HCT116 (cell line): ENCODE data around the gene F11. TPM values are rescaled to one million over a fixed set of nuclear protein-coding genes. Genes with fewer than 3 reads are reported as not detected.
"Not testable (repeated sequence)": the region's sequence is repeated elsewhere in the genome, so short reads cannot be mapped to it uniquely, and the experiment has no call there.

Experiments
- ATAC-seq: fragments of 200-7000 bp; cut with Tn5 transposase; 2 replicates; pipeline ENCODE4 v1.9.1; 2020; ENCODE audit warnings: mild to moderate bottlenecking, moderate library complexity
- BruUV-seq: library from RNA; stranded (reverse); fragments of 400-500 nt; replicated peaks from 2 replicates; lab custom pipeline; 2021; lab: Mats Ljungman, UMichigan
- CTCF ChIA-PET: fragments of 300-600 bp; sonication (Branson Sonifier 250); formaldehyde crosslinking; loops from one replicate; lab custom pipeline; 2021; ENCODE audit warnings: antibody characterized with exemption; lab: Charles Lee
- POLR2A ChIA-PET: fragments of 300-600, 350-600 bp; sonication (Branson Sonifier 250); formaldehyde crosslinking; loops from one replicate; lab custom pipeline; 2021; ENCODE audit warnings: antibody characterized with exemption; lab: Charles Lee
- RAD21 ChIA-PET, 2 experiments: fragments of 300-600 bp; sonication (Branson Sonifier 250); formaldehyde crosslinking; loops; one replicate each; lab custom pipeline; 2023; ENCODE audit warnings: low total read pairs in 2 of 2; ENCODE audit not compliant: uncharacterized antibody in 2 of 2, unreplicated experiment in 2 of 2, low non-redundant PET in 1 of 2; lab: Charles Lee
- DNase-seq: peaks from one replicate; pipeline ENCODE4 v3.0.0-alpha.2; 2010; ENCODE audit warnings: low read depth, low spot score
- H2AFZ ChIP-seq: fragments of 200-600 bp; shearing (Covaris generic), sonication (generic); 2 replicates; pipeline ENCODE4 v1.6.1; 2017; ENCODE audit warnings: low read depth, mixed run types, mixed read lengths, antibody characterized with exemption, low read length; ENCODE audit not compliant: poor library complexity, severe bottlenecking
- H3K27ac ChIP-seq: 2 replicates; pipeline ENCODE4 v1.5.1; 2012; ENCODE audit warnings: low read depth, low read length
- H3K27me3 ChIP-seq: fragments of 200-600 bp; sonication (generic); 2 replicates; pipeline ENCODE4 v1.6.1; 2016; ENCODE audit warnings: mixed run types, low read length, mixed read lengths; ENCODE audit not compliant: insufficient read depth
- H3K36me3 ChIP-seq, 2 experiments: fragments of 200-500 bp in 1 of 2; fragments of 200-600 bp in 1 of 2; sonication (Bioruptor generic) in 1 of 2; sonication (generic) in 1 of 2; 2 replicates each; pipeline versions ENCODE4 v1.5.1 to v1.6.1; 2014 to 2016; ENCODE audit warnings: low read length in 2 of 2, inconsistent platforms in 1 of 2, mixed read lengths in 1 of 2, mixed run types in 1 of 2; ENCODE audit not compliant: insufficient read depth in 2 of 2, control insufficient read depth in 1 of 2
- H3K4me1 ChIP-seq, 2 experiments: fragments of 200-600 bp in 1 of 2; sonication (generic) in 1 of 2; 2 replicates each; pipeline versions ENCODE4 v1.5.1 to v1.6.1; 2012 to 2017; ENCODE audit warnings: low read length in 2 of 2, inconsistent platforms in 1 of 2, mild to moderate bottlenecking in 1 of 2, mixed read lengths in 1 of 2, mixed run types in 1 of 2, moderate library complexity in 1 of 2; ENCODE audit not compliant: insufficient read depth in 2 of 2, control insufficient read depth in 1 of 2
- H3K4me2 ChIP-seq: fragments of 200-600 bp; sonication (generic); 2 replicates; pipeline ENCODE4 v1.6.1; 2017; ENCODE audit warnings: mixed run types, low read length, mixed read lengths
- H3K4me3 ChIP-seq, 2 experiments: fragments of 200-600 bp in 1 of 2; sonication (generic) in 1 of 2; replicated peaks in 1 of 2; 2 replicates each; pipeline ENCODE4 v1.5.1; 2011 to 2016; ENCODE audit warnings: low read length in 2 of 2, control low read depth in 1 of 2, low read depth in 1 of 2, mild to moderate bottlenecking in 1 of 2, mixed read lengths in 1 of 2, mixed run types in 1 of 2
- H3K79me2 ChIP-seq: fragments of 200-600 bp; sonication (generic); 2 replicates; pipeline ENCODE4 v1.6.1; 2017; ENCODE audit warnings: mild to moderate bottlenecking, mixed run types, low read length, moderate library complexity, mixed read lengths; ENCODE audit not compliant: insufficient read depth
- H3K9ac ChIP-seq: fragments of 200-600 bp; sonication (generic); 2 replicates; pipeline ENCODE4 v1.6.1; 2016; ENCODE audit warnings: low read length, mixed read lengths
- H3K9me2 ChIP-seq: fragments of 200-600 bp; sonication (generic), shearing (Covaris generic); 2 replicates; pipeline ENCODE4 v1.6.1; 2017; ENCODE audit warnings: mixed run types, mild to moderate bottlenecking, moderate library complexity; ENCODE audit not compliant: insufficient read depth
- H3K9me3 ChIP-seq, 2 experiments: fragments of 200-500 bp in 1 of 2; fragments of 200-600 bp in 1 of 2; sonication (Bioruptor generic) in 1 of 2; sonication (generic) in 1 of 2; 2 replicates each; pipeline ENCODE4 v1.6.1; 2014 to 2017; ENCODE audit warnings: low read length in 2 of 2, mixed read lengths in 2 of 2, inconsistent platforms in 1 of 2, low read depth in 1 of 2, mild to moderate bottlenecking in 1 of 2, mixed run types in 1 of 2, moderate library complexity in 1 of 2; ENCODE audit not compliant: control insufficient read depth in 1 of 2, insufficient read depth in 1 of 2
- H4K20me1 ChIP-seq: fragments of 200-600 bp; sonication (generic), shearing (Covaris generic); 2 replicates; pipeline ENCODE4 v1.6.1; 2017; ENCODE audit warnings: mixed run types, mild to moderate bottlenecking, moderate library complexity; ENCODE audit not compliant: insufficient read depth
- CEBPB ChIP-seq: IDR thresholded peaks from 2 replicates; pipeline ENCODE4 v1.6.1; 2012; ENCODE audit warnings: low read depth
- ELF1 ChIP-seq: IDR thresholded peaks from 2 replicates; pipeline ENCODE4 v1.6.1; 2012; ENCODE audit warnings: low read depth, borderline replicate concordance
- EZH2 ChIP-seq: fragments of 200-600 bp; sonication (generic); IDR thresholded peaks from 2 replicates; pipeline ENCODE4 v1.6.1; 2017; ENCODE audit warnings: antibody characterized with exemption, mixed run types
- EZH2phosphoT487 ChIP-seq: fragments of 200-600 bp; IDR thresholded peaks from 2 replicates; pipeline ENCODE4 v1.6.1; 2018; ENCODE audit warnings: antibody characterized with exemption, borderline replicate concordance
- FOSL1 ChIP-seq: IDR thresholded peaks from 2 replicates; pipeline ENCODE4 v1.6.1; 2012; ENCODE audit warnings: low read depth
- POLR2A ChIP-seq: IDR thresholded peaks from 2 replicates; pipeline ENCODE4 v1.7.0; 2011; ENCODE audit warnings: borderline replicate concordance; ENCODE audit not compliant: insufficient read depth, insufficient read length; ENCODE audit errors: extremely low read depth
- POLR2AphosphoS5 ChIP-seq: IDR thresholded peaks from 2 replicates; pipeline ENCODE4 v1.6.1; 2011; ENCODE audit warnings: mild to moderate bottlenecking, low read depth, low read length, moderate library complexity
- REST ChIP-seq: IDR thresholded peaks from 2 replicates; pipeline ENCODE4 v1.6.1; 2012; ENCODE audit warnings: low read depth
- YY1 ChIP-seq: IDR thresholded peaks from 2 replicates; pipeline ENCODE4 v1.6.1; 2011; ENCODE audit warnings: low read length, low read depth, moderate library complexity, mild to moderate bottlenecking; ENCODE audit not compliant: insufficient replicate concordance; ENCODE audit errors: extremely low read depth
- ZFX ChIP-seq: fragments of 450-650 bp; IDR thresholded peaks from 2 replicates; pipeline ENCODE4 v1.6.1; 2017
- ZNF274 ChIP-seq: fragments of 200-500 bp; sonication (Bioruptor generic); IDR thresholded peaks from 2 replicates; pipeline ENCODE4 v1.6.1; 2014; ENCODE audit warnings: mild to moderate bottlenecking, low read depth, low read length, inconsistent platforms
- intact Hi-C: fragments of 100-400 bp; cut with micrococcal nuclease; formaldehyde crosslinking; loops from 2 replicates; pipeline ENCODE4 v1.10.0; 2022
- total RNA-seq: library from RNA; stranded (reverse); gene quantifications from one replicate; pipeline ENCODE4 v1.2.1, GENCODE V29; 2021; ENCODE audit not compliant: unreplicated experiment

Gene F11
- total RNA-seq, 1 experiment from 2014 or later, result not detected

- TF ChIP-seq EZH2, result no peak
- no peak for TF ChIP-seq ELF1
- no peak for TF ChIP-seq REST
- TF ChIP-seq POLR2A, result no peak
- no peak for TF ChIP-seq ZNF274
- no peak for TF ChIP-seq EZH2phosphoT487
- TF ChIP-seq ZFX, result no peak
- TF ChIP-seq CEBPB, result no peak
- TF ChIP-seq POLR2AphosphoS5, result no peak
- TF ChIP-seq, all 23 proteins: peak for 0
Measured at GRCh38 chr4:186260504-186261448, 5.2 kb upstream of the F11 start (continued).

DNA sequence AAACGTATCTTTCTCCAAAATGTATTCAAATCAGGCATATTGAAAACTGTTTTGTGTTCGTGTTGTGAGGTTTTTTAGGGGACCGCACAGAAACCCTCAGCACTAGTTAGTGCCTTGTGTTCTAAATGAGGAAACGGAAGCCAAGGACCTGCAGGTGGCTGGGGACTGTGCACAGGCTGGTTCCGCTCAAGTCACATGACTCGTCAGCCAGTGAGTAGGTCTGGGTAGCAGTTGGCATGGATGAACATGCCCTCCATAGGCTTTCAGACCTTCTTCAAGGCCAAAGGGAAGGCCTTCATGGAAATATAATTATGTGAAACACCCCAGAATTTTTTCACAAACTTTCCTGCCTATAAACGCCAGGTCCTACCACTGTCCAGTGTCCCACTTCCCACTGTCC, 1.3 kb upstream of the F11 start:
- POLR2A ChIA-PET, result no interaction called here
- no peaks in the 10 kb centered on the region for H3K27me3 ChIP-seq
- peaks cover 0 to 4% of the 10 kb centered on the region in 2 experiments; a peak in 1 of 4 replicates for H3K4me1 ChIP-seq
- no peaks in the 10 kb centered on the region for H3K9me3 ChIP-seq
- H3K9ac ChIP-seq, result no peak overlapping the region
- H3K79me2 ChIP-seq, result no peaks in the 10 kb centered on the region
- no peak overlapping the region for H3K27ac ChIP-seq
- CTCF ChIA-PET, result no interaction called here
- no peak for ATAC-seq
- DNase-seq, result no peak
- BruUV-seq, result no TSS peak
- intact Hi-C loops, result no loop called here
- RAD21 ChIA-PET, result no interaction called here
- no peak overlapping the region for H2AFZ ChIP-seq
- no peaks in the 10 kb centered on the region for H3K9me2 ChIP-seq
- no peaks in the 10 kb centered on the region for H4K20me1 ChIP-seq
- H3K36me3 ChIP-seq, result no peaks in the 10 kb centered on the region
- H3K4me2 ChIP-seq, result no peak overlapping the region
- TF ChIP-seq ZFX (no peak), FOSL1 (no peak), YY1 (no peak)
- TF ChIP-seq, all 23 proteins: peak for 0
- H3K4me3 ChIP-seq, result no peak overlapping the region

DNA sequence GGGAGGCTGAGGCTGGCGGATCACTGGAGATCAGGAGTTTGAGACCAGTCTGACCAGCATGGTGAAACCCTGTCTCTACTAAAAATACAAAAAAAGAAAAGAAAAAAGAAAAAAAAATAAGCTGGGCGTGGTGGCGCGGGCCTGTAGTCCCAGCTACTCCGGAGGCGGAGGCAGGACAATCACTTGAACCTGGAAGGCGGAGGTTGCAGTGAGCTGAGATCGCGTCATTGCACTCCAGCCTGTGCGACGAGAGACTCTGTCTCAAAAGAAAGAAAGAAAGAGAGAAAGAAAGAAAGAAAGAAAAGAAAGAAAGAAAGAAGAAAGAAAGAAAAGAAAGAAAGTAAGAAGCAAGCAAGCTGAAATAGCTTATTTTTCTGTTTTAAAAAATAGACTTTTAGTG, 739 bp upstream of the F11 start:
- RAD21 ChIA-PET, H3K36me3 ChIP-seq, BruUV-seq, H3K27ac ChIP-seq, H3K4me3 ChIP-seq, CTCF ChIA-PET, H3K4me1 ChIP-seq, H3K9ac ChIP-seq, intact Hi-C loops, H3K27me3 ChIP-seq, H2AFZ ChIP-seq, H3K9me3 ChIP-seq, H3K9me2 ChIP-seq, H3K79me2 ChIP-seq, H4K20me1 ChIP-seq, POLR2A ChIA-PET, ATAC-seq, DNase-seq, H3K4me2 ChIP-seq: not testable (repeated sequence)
